Body of pancreas (tissue), 4 donors: Measurements from ENCODE around the gene ATRIP.

Source experiments
- POLR2A ChIP-seq, 3 donors: fragments of 450-650 bp; IDR thresholded peaks; one replicate each; pipeline ENCODE4 v1.6.1; 2016; ENCODE audit warnings: antibody characterized with exemption in 3 of 3, mild to moderate bottlenecking in 2 of 3
- TF ChIP-seq, protein P1 (sequence below), 7 experiments: fragments of 450-650 bp in 4 of 7; fragments of 200-600 bp in 3 of 7; sonication (generic) in 3 of 7; IDR thresholded peaks; one replicate each; pipeline ENCODE4 v1.5.1; 2016 to 2019; ENCODE audit warnings: antibody characterized with exemption in 7 of 7

DNA sequence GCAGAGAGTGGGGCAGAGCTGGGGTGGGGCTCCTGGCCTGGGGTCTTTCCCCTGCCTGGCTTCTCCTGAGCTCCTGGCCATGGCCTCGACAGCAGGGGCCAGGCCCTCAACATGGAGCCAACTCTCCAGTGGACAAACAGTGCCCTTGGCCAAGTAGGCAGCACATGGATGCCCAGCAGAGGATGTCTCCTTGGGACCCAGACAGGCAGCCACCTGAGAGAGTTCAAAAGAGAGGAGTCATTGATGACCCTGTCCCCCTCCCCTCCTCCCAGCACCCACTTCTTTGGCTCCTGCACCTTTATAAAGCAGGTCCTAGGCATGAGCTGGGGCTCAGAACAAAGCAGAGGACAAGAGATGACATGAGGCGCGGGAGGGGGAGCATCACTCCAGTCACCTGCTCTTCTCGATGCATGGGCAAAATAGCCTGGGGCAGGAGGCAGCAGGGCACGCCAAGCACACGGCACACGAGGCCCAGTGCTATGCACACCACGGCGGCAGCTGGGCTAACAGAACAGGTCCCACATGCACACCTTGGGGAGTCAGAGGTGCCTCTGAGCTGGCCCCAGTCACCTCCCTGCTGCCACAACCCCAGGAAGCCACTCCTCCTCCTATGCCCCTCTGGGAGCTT lies 30.0 kb downstream of the ATRIP start:
- TF ChIP-seq, protein P1, sequence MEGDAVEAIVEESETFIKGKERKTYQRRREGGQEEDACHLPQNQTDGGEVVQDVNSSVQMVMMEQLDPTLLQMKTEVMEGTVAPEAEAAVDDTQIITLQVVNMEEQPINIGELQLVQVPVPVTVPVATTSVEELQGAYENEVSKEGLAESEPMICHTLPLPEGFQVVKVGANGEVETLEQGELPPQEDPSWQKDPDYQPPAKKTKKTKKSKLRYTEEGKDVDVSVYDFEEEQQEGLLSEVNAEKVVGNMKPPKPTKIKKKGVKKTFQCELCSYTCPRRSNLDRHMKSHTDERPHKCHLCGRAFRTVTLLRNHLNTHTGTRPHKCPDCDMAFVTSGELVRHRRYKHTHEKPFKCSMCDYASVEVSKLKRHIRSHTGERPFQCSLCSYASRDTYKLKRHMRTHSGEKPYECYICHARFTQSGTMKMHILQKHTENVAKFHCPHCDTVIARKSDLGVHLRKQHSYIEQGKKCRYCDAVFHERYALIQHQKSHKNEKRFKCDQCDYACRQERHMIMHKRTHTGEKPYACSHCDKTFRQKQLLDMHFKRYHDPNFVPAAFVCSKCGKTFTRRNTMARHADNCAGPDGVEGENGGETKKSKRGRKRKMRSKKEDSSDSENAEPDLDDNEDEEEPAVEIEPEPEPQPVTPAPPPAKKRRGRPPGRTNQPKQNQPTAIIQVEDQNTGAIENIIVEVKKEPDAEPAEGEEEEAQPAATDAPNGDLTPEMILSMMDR (IDR thresholded peaks at IDR 0.05) = no peak
- TF ChIP-seq POLR2A (IDR thresholded peaks at IDR 0.05) = no peak
